Retinal pigment epithelial cell (primary cell): ENCODE data around the gene EYA4.

Experiments used
- DNase-seq: peaks from one replicate; pipeline ENCODE4 v3.0.0-alpha.2; 2010; ENCODE audit warnings: low read depth
- H3K4me3 ChIP-seq: 2 replicates; pipeline ENCODE4 v1.5.1; 2011; ENCODE audit warnings: mild to moderate bottlenecking, low read length, control low read depth, moderate library complexity
- CTCF ChIP-seq: conservative IDR thresholded peaks from 2 replicates; pipeline ENCODE4 v1.5.1; 2011; ENCODE audit warnings: low read depth, low read length, control low read depth, inconsistent platforms

Gene EYA4

GRCh38 chr6:133227344-133227743 lies 13.8 kb upstream of the EYA4 start:
- TF ChIP-seq CTCF: no peak
- DNase-seq: no peak

GRCh38 chr6:133230052-133230451 lies 11.1 kb upstream of the EYA4 start:
- H3K4me3 ChIP-seq: no peak overlapping the region
- TF ChIP-seq CTCF: no peak
- DNase-seq: no peak

More at GRCh38 chr6:133227344-133227743, 13.8 kb upstream of the EYA4 start:
- no peak overlapping the region for H3K4me3 ChIP-seq

GRCh38 chr6:133235221-133235620 lies 5.9 kb upstream of the EYA4 start:
- DNase-seq: no peak
- no peak for TF ChIP-seq CTCF
- no peak overlapping the region for H3K4me3 ChIP-seq

GRCh38 chr6:133236932-133237331 lies 4.2 kb upstream of the EYA4 start:
- H3K4me3 ChIP-seq: no peak overlapping the region
- no peak for TF ChIP-seq CTCF
- DNase-seq: no peak

- TF ChIP-seq CTCF: peak; percentile 42
- no peak for DNase-seq
- H3K4me3 ChIP-seq: peak overlapping the region; percentile 66
Measured at GRCh38 chr6:133240511-133241085, 559 bp upstream of the EYA4 start.

GRCh38 chr6:133241901-133242636 lies 912 bp downstream of the EYA4 start:
- TF ChIP-seq CTCF: no peak
- DNase-seq: no peak
- peak overlapping the region; percentile 66 for H3K4me3 ChIP-seq
